Left ventricle myocardium inferior (tissue), 1 donor: ENCODE results near the gene DNAH8. TPM values are rescaled to one million over a fixed set of nuclear protein-coding genes. Genes with fewer than 3 reads are reported as not detected.

ENCODE experiments used
- DNase-seq: peaks from one replicate; pipeline ENCODE4 v3.0.0-alpha.2; 2020
- H3K27ac ChIP-seq: fragments of 200-600 bp; replicated peaks from 2 replicates; pipeline ENCODE4 v1.8.0; 2021
- H3K27me3 ChIP-seq: fragments of 200-600 bp; 2 replicates; pipeline ENCODE4 v1.8.0; 2021; ENCODE audit warnings: low read depth
- H3K36me3 ChIP-seq: fragments of 200-600 bp; 2 replicates; pipeline ENCODE4 v1.8.0; 2021
- H3K4me1 ChIP-seq: fragments of 200-600 bp; 2 replicates; pipeline ENCODE4 v1.8.0; 2021
- H3K4me3 ChIP-seq: fragments of 200-600 bp; 2 replicates; pipeline ENCODE4 v1.8.0; 2021; ENCODE audit warnings: mild to moderate bottlenecking, moderate library complexity
- H3K9me3 ChIP-seq: fragments of 200-600 bp; replicated peaks from 2 replicates; pipeline ENCODE4 v1.8.0; 2021
- intact Hi-C: fragments of 100-400 bp; cut with micrococcal nuclease; formaldehyde crosslinking; loops from one replicate; pipeline ENCODE4 v1.11.0; 2022
- total RNA-seq: library from RNA; stranded (reverse); fragmentation: NEBNext Ultra II Directional; extraction: Animal tissue kit (Norgen Biotek cat#: 25700); gene quantifications from one replicate; pipeline ENCODE4 v1.2.1, GENCODE V29; 2021
- TF ChIP-seq, protein P1 (sequence below): fragments of 200-600 bp; IDR thresholded peaks from 2 replicates; pipeline ENCODE4 v1.8.0; 2021; ENCODE audit warnings: antibody characterized with exemption, mild to moderate bottlenecking, borderline replicate concordance
- donor health status: DM: no; HTN: yes; CAD: no; lungs with severe emphysema.

Gene DNAH8
- total RNA-seq, 1 donor from 2014 or later: 0.03 TPM

DNA sequence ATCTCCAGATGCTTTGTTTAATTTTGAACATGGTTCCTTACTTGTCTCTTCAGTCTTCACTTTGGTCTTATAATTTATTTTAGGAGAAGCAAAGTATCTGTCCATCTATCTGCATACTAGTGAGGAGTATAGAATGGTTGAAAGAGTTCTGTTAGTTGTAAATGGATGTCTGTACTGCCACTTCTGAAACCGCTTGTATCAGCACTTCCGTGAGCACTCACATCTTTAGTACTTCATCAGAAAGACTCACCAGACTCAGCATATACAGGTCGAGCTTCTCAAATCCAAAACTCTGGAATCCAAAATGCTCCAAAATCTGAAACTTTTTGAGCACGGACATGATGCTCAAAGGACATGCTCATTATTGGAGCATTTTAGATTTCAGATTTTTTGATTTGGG is 191.5 kb downstream of the DNAH8 start:
- Histone ChIP-seq H3K27me3 (peaks cover 32% of the 10 kb centered on the region), H3K36me3 (no peaks in the 10 kb centered on the region), H3K4me3 (no peak overlapping the region), H3K27ac (no peak overlapping the region), H3K4me1 (no peaks in the 10 kb centered on the region), H3K9me3 (no peaks in the 10 kb centered on the region)
- TF ChIP-seq, protein P1, sequence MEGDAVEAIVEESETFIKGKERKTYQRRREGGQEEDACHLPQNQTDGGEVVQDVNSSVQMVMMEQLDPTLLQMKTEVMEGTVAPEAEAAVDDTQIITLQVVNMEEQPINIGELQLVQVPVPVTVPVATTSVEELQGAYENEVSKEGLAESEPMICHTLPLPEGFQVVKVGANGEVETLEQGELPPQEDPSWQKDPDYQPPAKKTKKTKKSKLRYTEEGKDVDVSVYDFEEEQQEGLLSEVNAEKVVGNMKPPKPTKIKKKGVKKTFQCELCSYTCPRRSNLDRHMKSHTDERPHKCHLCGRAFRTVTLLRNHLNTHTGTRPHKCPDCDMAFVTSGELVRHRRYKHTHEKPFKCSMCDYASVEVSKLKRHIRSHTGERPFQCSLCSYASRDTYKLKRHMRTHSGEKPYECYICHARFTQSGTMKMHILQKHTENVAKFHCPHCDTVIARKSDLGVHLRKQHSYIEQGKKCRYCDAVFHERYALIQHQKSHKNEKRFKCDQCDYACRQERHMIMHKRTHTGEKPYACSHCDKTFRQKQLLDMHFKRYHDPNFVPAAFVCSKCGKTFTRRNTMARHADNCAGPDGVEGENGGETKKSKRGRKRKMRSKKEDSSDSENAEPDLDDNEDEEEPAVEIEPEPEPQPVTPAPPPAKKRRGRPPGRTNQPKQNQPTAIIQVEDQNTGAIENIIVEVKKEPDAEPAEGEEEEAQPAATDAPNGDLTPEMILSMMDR: no peak
- intact Hi-C loops: no loop called here
- no peak for DNase-seq

DNA sequence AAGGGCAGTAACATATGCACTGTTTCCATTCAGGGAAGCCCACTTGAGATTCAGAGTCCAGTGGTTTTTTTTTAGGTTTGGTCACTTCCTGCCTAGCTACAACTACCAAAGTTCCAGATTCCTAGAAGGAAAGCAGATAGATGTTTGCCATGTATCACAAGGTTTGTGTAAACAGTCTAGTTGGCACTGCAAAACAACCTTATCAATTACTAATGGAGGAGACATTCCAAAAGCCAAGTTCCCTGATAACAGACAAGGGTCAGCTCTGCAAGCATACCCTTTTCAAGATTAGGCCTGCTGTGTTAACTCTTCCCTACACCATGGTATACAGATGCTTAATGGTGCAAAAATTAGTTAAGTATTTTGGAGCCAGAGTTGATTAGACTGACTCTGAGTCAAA is 192.2 kb downstream of the DNAH8 start:
- TF ChIP-seq, protein P1: no peak
- no peak for DNase-seq

DNA sequence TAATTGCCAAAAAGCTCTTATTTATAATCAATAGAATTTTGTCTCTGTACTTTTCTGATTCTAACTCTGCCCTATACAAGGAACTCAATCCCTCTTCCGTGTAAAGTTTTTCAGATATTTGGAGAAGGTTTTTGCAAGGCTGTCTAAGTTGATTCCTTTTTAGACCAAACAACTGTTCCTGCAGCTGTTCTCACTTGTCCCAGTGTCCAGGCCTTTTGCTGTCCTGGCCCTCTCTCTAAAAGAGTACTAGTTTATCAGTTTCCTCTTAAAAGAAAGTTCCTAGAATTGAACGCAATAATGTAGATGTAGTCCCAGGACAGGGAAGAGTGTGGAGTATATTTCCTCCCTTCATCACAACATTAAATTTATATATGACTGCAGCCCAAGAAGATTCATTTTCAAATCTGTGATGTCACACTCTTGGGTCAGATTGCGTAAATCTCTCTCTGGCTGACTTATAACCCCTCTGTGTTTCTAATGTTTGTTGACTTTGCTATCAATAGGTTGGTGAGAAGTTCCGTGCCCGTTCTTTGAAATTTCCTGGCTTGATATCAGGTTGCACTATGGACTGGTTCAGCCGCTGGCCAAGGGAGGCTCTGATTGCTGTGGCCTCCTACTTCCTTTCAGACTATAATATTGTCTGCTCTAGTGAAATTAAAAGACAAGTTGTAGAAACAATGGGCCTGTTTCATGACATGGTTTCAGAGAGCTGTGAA is 194.1 kb downstream of the DNAH8 start:
- Histone ChIP-seq H3K27me3 (peaks cover 23% of the 10 kb centered on the region), H3K36me3 (no peaks in the 10 kb centered on the region), H3K4me1 (no peaks in the 10 kb centered on the region), H3K9me3 (no peaks in the 10 kb centered on the region), H3K4me3 (no peak overlapping the region), H3K27ac (no peak overlapping the region)
- DNase-seq: no peak
- TF ChIP-seq, protein P1: no peak
- intact Hi-C loops: no loop called here

More for the DNA sequence above, 192.2 kb downstream of the DNAH8 start:
- H3K27ac ChIP-seq: no peak overlapping the region
- H3K4me3 ChIP-seq: no peak overlapping the region
- H3K9me3 ChIP-seq: no peaks in the 10 kb centered on the region
- H3K36me3 ChIP-seq: no peaks in the 10 kb centered on the region
- intact Hi-C loops: no loop called here
- H3K4me1 ChIP-seq: no peaks in the 10 kb centered on the region
- peaks cover 26% of the 10 kb centered on the region for H3K27me3 ChIP-seq

DNA sequence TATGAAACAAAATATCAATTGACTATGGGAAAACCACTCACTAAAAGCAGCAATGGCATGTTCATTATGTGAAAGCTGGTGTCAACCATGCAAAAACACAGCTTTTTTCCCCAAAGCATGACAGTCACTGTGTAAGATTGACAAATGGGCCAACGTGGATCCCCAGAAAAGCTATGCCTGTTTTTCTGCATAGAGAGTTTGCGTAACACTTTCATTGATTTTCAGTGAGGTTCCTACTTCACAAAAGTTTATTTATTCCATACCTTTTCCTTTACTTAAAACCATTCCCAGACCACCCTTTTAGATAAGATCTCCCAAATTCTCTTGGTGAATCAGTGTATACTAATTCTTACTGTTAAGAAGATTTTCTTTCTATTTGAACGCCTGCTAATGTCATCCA is 195.1 kb downstream of the DNAH8 start:
- TF ChIP-seq, protein P1: no peak
- intact Hi-C loops: no loop called here

DNA sequence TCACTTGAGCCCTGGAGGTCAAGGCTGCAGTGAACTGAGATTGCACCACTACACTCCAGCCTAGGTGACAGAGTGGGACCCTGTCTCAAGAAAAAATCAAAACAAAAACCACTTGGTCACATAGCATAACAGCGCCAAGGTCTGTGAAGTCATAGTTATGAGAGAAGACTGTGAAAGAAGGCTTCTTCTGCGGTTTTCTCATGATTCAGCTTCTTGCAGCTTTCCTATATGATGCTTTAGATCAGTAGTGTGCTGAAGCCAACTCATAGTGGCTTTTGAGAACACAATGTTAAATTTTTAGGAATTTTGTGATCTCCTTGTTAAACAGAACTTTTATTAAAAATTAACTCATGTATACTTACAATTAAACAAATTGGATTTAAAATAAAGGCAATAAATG is 197.3 kb downstream of the DNAH8 start:
- H3K27me3 ChIP-seq: peaks cover 11% of the 10 kb centered on the region
- TF ChIP-seq, protein P1: no peak
- no peak overlapping the region for H3K4me3 ChIP-seq
- no peak overlapping the region for H3K27ac ChIP-seq
- DNase-seq: no peak
- no peaks in the 10 kb centered on the region for H3K36me3 ChIP-seq
- H3K9me3 ChIP-seq: no peaks in the 10 kb centered on the region
- intact Hi-C loops: no loop called here
- no peaks in the 10 kb centered on the region for H3K4me1 ChIP-seq

More for the DNA sequence above, 195.1 kb downstream of the DNAH8 start:
- DNase-seq: no peak
- Histone ChIP-seq H3K27ac (no peak overlapping the region), H3K9me3 (no peaks in the 10 kb centered on the region), H3K4me3 (no peak overlapping the region), H3K27me3 (peaks cover 12% of the 10 kb centered on the region), H3K4me1 (no peaks in the 10 kb centered on the region), H3K36me3 (no peaks in the 10 kb centered on the region)
